Measurements from ENCODE around the gene CHST15. TPM values are rescaled to one million over a fixed set of nuclear protein-coding genes. Genes with fewer than 3 reads are reported as not detected.
"Not testable (repeated sequence)": the region's sequence is repeated elsewhere in the genome, so short reads cannot be mapped to it uniquely, and the experiment has no call there.

Gene CHST15
- total RNA-seq, 2 donors from 2014 or later = 18.5 to 21.5 TPM

GRCh38 chr10:124104011-124104627, 10.7 kb upstream of the CHST15 start:
- H3K27ac ChIP-seq = no peak overlapping the region
- no peaks in the 10 kb centered on the region for H3K27me3 ChIP-seq
- no peaks in the 10 kb centered on the region for H3K36me3 ChIP-seq (replicated peaks in 1 of 2; ENCODE audit: insufficient read depth in 1 of 2, low read depth in 2 of 2)
- peaks cover 21% of the 10 kb centered on the region for H3K4me1 ChIP-seq
- intact Hi-C loops (cut with DNase I) = no loop called here
- WGBS, 2 donors = 85 to 87% methylated on average over 8 to 9 of the region's 9 CpGs
- TF ChIP-seq POLR2A (IDR thresholded peaks at IDR 0.05) (no peak), CTCF (IDR thresholded peaks at IDR 0.05) (no peak)
- DNase-seq (no peak), ATAC-seq (no peak)
- H3K9me3 ChIP-seq = no peaks in the 10 kb centered on the region
- H3K4me3 ChIP-seq = no peak overlapping the region

- H3K9me3 ChIP-seq = peaks cover 0 to 3% (median 0%) of the 10 kb centered on the region in 3 donors
- intact Hi-C loops (cut with DNase I) = no loop called here
- H3K4me1 ChIP-seq = peaks cover 9% of the 10 kb centered on the region
- no peaks in the 10 kb centered on the region for H3K36me3 ChIP-seq (replicated peaks in 1 of 2; ENCODE audit: insufficient read depth in 1 of 2, low read depth in 2 of 2)
- no peak for DNase-seq
- no peak for TF ChIP-seq CTCF (IDR thresholded peaks at IDR 0.05)
- TF ChIP-seq POLR2A (IDR thresholded peaks at IDR 0.05) = no peak
- H3K27me3 ChIP-seq = no peaks in the 10 kb centered on the region
- no peak overlapping the region for H3K4me3 ChIP-seq
- 57 to 85% methylated on average over 2 of the region's 2 CpGs for WGBS, 2 donors
- no peak overlapping the region for H3K27ac ChIP-seq
- ATAC-seq = no peak
Observed at GRCh38 chr10:124101351-124101750, 8.0 kb upstream of the CHST15 start.

GRCh38 chr10:124100651-124101050, 7.3 kb upstream of the CHST15 start:
- H3K36me3 ChIP-seq (replicated peaks in 1 of 2; ENCODE audit: insufficient read depth in 1 of 2, low read depth in 2 of 2); intact Hi-C loops (cut with DNase I); H3K4me3 ChIP-seq; H3K4me1 ChIP-seq; H3K9me3 ChIP-seq; H3K27me3 ChIP-seq; H3K27ac ChIP-seq; DNase-seq; ATAC-seq: not testable (repeated sequence)
- WGBS, 2 donors = 75 to 87% methylated on average over 3 of the region's 3 CpGs

GRCh38 chr10:124100124-124100523, 6.7 kb upstream of the CHST15 start:
- no peak for TF ChIP-seq CTCF (IDR thresholded peaks at IDR 0.05)
- TF ChIP-seq POLR2A (IDR thresholded peaks at IDR 0.05) = no peak
- Histone ChIP-seq H3K4me1 (peaks cover 4% of the 10 kb centered on the region), H3K36me3 (replicated peaks in 1 of 2; ENCODE audit: insufficient read depth in 1 of 2, low read depth in 2 of 2) (no peaks in the 10 kb centered on the region), H3K27me3 (no peaks in the 10 kb centered on the region), H3K4me3 (no peak overlapping the region), H3K27ac (no peak overlapping the region), H3K9me3 (peaks cover 0 to 5% (median 0%) of the 10 kb centered on the region in 3 donors)
- ATAC-seq (no peak), DNase-seq (no peak)
- intact Hi-C loops (cut with DNase I) = no loop called here
- WGBS, 2 donors = 71 to 73% methylated on average over 5 of the region's 5 CpGs

DNA sequence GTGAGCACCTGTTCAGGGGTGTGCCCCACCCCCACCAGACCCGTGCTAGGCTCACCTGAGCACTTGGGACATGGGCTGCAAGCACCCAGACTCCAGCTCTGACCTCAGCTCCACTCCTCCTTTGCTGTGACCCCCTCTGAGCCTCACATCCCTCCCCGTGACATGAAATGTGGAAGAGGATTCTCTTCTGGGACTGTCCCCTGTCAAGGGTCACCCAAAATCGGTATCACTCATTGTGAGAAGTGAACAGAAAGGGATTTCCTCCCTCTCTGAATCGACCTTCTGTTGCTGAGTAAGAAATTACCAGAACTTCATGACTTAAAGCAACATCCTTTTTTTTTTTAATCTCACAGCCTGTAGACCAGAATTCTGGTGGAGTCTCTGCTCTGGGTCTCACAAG, 6.2 kb upstream of the CHST15 start:
- Histone ChIP-seq H3K4me3 (no peak overlapping the region), H3K27ac (no peak overlapping the region), H3K36me3 (replicated peaks in 1 of 2; ENCODE audit: insufficient read depth in 1 of 2, low read depth in 2 of 2) (no peaks in the 10 kb centered on the region), H3K4me1 (peaks cover 9% of the 10 kb centered on the region), H3K9me3 (peaks cover 0 to 5% (median 0%) of the 10 kb centered on the region in 3 donors), H3K27me3 (no peaks in the 10 kb centered on the region)
- intact Hi-C loops (cut with DNase I) = no loop called here
- TF ChIP-seq CTCF (IDR thresholded peaks at IDR 0.05) = no peak
- TF ChIP-seq POLR2A (IDR thresholded peaks at IDR 0.05) = no peak
- ATAC-seq (no peak), DNase-seq (no peak)
- 46 to 47% methylated on average over 3 to 4 of the region's 4 CpGs for WGBS, 2 donors
